ENCODE results near the gene TEX52.

The TEX52 gene

GRCh38 chr12:2804393-2805142, 52.3 kb downstream of the TEX52 start:
- no peak for DNase-seq (ENCODE audit: insufficient read length, low spot score)
- TF ChIP-seq TAF1 (IDR thresholded peaks at IDR 0.05; ENCODE audit: low read depth, low read length) (no peak), POLR2AphosphoS5 (IDR thresholded peaks at IDR 0.05; ENCODE audit: low read depth, low read length) (no peak), SPI1 (IDR thresholded peaks at IDR 0.05; ENCODE audit: low read depth, low read length) (no peak), POLR2A (IDR thresholded peaks at IDR 0.05; ENCODE audit: low read depth, low read length) (no peak), POU2F2 (IDR thresholded peaks at IDR 0.05; ENCODE audit: low read depth, low read length) (no peak), PAX5 (IDR thresholded peaks at IDR 0.05; ENCODE audit: insufficient read depth, low read length, severe bottlenecking) (no peak)
- no peak for FAIRE-seq

GRCh38 chr12:2803635-2804392, 53.0 kb downstream of the TEX52 start:
- TF ChIP-seq SPI1 (IDR thresholded peaks at IDR 0.05; ENCODE audit: low read depth, low read length) (0 out of 2 replicates have a peak, but pooled peaks have one; percentile 14), TAF1 (IDR thresholded peaks at IDR 0.05; ENCODE audit: low read depth, low read length) (no peak)
- DNase-seq (ENCODE audit: insufficient read length, low spot score) (no peak), FAIRE-seq (no peak)

GRCh38 chr12:2801044-2801783, 55.6 kb downstream of the TEX52 start:
- DNase-seq (ENCODE audit: insufficient read length, low spot score): no peak
- no peak for TF ChIP-seq TAF1 (IDR thresholded peaks at IDR 0.05; ENCODE audit: low read depth, low read length)
- no peak for TF ChIP-seq POLR2A (IDR thresholded peaks at IDR 0.05; ENCODE audit: low read depth, low read length)
- no peak for TF ChIP-seq POLR2AphosphoS5 (IDR thresholded peaks at IDR 0.05; ENCODE audit: low read depth, low read length)
- no peak for TF ChIP-seq POU2F2 (IDR thresholded peaks at IDR 0.05; ENCODE audit: low read depth, low read length)
- no peak for TF ChIP-seq SPI1 (IDR thresholded peaks at IDR 0.05; ENCODE audit: low read depth, low read length)
- no peak for TF ChIP-seq PAX5 (IDR thresholded peaks at IDR 0.05; ENCODE audit: insufficient read depth, low read length, severe bottlenecking)
- FAIRE-seq: no peak

- no peak for FAIRE-seq
- DNase-seq (ENCODE audit: insufficient read length, low spot score): no peak
- TF ChIP-seq POU2F2 (IDR thresholded peaks at IDR 0.05; ENCODE audit: low read depth, low read length) (no peak), PAX5 (IDR thresholded peaks at IDR 0.05; ENCODE audit: insufficient read depth, low read length, severe bottlenecking) (no peak), POLR2AphosphoS5 (IDR thresholded peaks at IDR 0.05; ENCODE audit: low read depth, low read length) (no peak)
Observed at GRCh38 chr12:2800046-2800570, 56.7 kb downstream of the TEX52 start.

All from GM12891 (cell line).